Measurements from ENCODE around the gene TMPRSS13. TPM values are rescaled to one million over a fixed set of nuclear protein-coding genes. Genes with fewer than 3 reads are reported as not detected.

Gene TMPRSS13
- polyA plus RNA-seq, 2 of the 4 experiments (the other 2 are of a cell fraction) = not detected

DNA sequence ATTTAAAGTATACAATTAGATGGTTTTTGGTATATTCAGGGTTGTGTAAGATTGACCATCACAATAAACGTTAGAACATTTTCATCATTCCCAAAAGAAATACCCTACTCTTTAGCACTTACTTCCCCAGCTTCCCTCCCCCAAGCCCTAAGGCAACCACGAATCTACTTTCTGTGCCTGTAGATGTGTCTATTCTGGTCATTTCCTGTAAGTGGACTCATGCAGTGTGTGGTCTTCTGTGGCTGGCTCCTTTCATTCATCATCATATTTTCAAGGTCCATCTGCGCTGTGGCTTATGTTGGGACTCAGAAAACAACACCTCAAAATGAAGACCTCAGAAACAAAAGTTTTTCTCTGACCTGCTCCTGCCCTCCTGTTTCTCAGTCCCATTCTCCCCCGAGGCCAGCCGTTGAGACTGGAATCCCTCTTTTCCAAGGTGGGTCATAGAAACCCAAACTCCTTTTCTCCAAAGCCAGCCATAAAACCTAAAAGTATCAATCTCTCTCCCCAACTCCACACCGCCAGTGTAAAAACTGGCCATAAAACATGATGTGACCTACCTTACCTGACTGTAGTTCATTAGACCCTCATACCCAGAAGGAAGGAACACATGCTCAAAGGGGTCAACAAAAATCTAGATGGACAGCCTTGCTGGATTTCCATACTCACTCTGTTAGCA is 12.9 kb upstream of the TMPRSS13 start (continued):
- TF ChIP-seq, protein P1, sequence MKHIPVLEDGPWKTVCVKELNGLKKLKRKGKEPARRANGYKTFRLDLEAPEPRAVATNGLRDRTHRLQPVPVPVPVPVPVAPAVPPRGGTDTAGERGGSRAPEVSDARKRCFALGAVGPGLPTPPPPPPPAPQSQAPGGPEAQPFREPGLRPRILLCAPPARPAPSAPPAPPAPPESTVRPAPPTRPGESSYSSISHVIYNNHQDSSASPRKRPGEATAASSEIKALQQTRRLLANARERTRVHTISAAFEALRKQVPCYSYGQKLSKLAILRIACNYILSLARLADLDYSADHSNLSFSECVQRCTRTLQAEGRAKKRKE (CRISPR knock-in tag; IDR thresholded peaks at IDR 0.05; ENCODE audit: low read depth) = no peak

- no peaks in the 10 kb centered on the region for H3K4me1 ChIP-seq
- no peaks in the 10 kb centered on the region for H3K9me3 ChIP-seq
- 28% methylated on average over 2 of the region's 4 CpGs for WGBS (ENCODE audit: missing lambda C conversion rate)
- ChIA-PET CTCF (interaction anchor here (1.0 kb wide), 1 partner anchor 548 kb away, joined by 3 read pairs; no protein-coding TSS in a partner anchor), POLR2A (no interaction called here)
- H3K27ac ChIP-seq = no peak overlapping the region
- ATAC-seq (no peak), FAIRE-seq (no peak), DNase-seq (ENCODE audit: low read depth in 1 of 2, low spot score in 1 of 2) (no peak)
- TF ChIP-seq MAZ (IDR thresholded peaks at IDR 0.05; ENCODE audit: borderline replicate concordance, low read depth, low read length) = no peak
- TF ChIP-seq ZFP36 (IDR thresholded peaks at IDR 0.05; ENCODE audit: borderline replicate concordance, partially characterized antibody) = no peak
- TF ChIP-seq NR3C1 (IDR thresholded peaks at IDR 0.05) = no peak
- TF ChIP-seq MYC (IDR thresholded peaks at IDR 0.05; ENCODE audit: borderline replicate concordance, low read length) = no peak
- TF ChIP-seq TFCP2L1 (CRISPR knock-in tag; IDR thresholded peaks at IDR 0.05) = no peak
- TF ChIP-seq CTCF (IDR thresholded peaks at IDR 0.05) = no peak
- TF ChIP-seq NPAS2 (CRISPR knock-in tag; IDR thresholded peaks at IDR 0.05; ENCODE audit: borderline replicate concordance) = no peak
- no peak overlapping the region for H3K4me3 ChIP-seq
- H3K4me2 ChIP-seq = no peak overlapping the region
These were observed 12.0 kb upstream of the TMPRSS13 start for GRCh38 chr11:117941163-117941707.

GRCh38 chr11:117940736-117941135 is 11.5 kb upstream of the TMPRSS13 start:
- DNase-seq (ENCODE audit: low read depth in 1 of 2, low spot score in 1 of 2) = no peak
- ATAC-seq = no peak
- Histone ChIP-seq H3K4me2 (no peak overlapping the region), H3K4me3 (no peak overlapping the region), H3K4me1 (no peaks in the 10 kb centered on the region), H3K9me3 (no peaks in the 10 kb centered on the region), H3K27ac (no peak overlapping the region)
- ChIA-PET POLR2A (no interaction called here), CTCF (interaction anchor here (1.3 to 1.9 kb wide), 2 partner anchors 97 to 113 kb away, joined by 5 to 8 read pairs; no protein-coding TSS in a partner anchor)
- TF ChIP-seq RFX5 (IDR thresholded peaks at IDR 0.05) (no peak), HES2 (IDR thresholded peaks at IDR 0.05) (no peak), JUN (IDR thresholded peaks at IDR 0.05) (no peak), RCOR1 (IDR thresholded peaks at IDR 0.05; ENCODE audit: low read depth, low read length) (no peak), HDAC2 (IDR thresholded peaks at IDR 0.05) (no peak), ZC3H11A (IDR thresholded peaks at IDR 0.05) (no peak)
- WGBS (ENCODE audit: missing lambda C conversion rate) = 90% methylated on average over 8 of the region's 8 CpGs
- FAIRE-seq = no peak

DNA sequence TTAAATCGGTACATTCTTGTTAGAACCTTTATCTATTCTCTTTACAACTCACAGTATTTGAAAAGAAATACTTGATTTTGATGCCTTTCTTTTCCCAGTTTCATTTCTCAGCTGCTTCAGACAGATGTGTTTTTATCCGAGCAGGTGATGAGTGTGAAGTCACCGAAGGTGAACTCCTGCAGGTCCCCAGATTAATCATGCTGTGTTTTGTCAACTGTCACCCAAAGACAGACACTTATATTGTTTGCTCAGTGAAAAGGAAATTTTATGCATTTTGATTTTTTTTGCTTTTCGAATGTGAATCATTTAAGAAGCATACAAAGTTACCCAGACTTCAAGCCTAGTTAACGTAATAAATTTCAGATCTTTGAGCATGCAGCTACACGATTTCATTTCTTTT is 7.8 kb upstream of the TMPRSS13 start:
- CTCF ChIA-PET = interaction anchor here (1.4 to 7.0 kb wide), 2 partner anchors 10 to 65 kb away, joined by 3 to 34 read pairs; no protein-coding TSS in a partner anchor
- POLR2A ChIA-PET = no interaction called here
- TF ChIP-seq RFX5 (IDR thresholded peaks at IDR 0.05) (no peak), MAFK (IDR thresholded peaks at IDR 0.05; ENCODE audit: partially characterized antibody) (no peak), CBX8 (IDR thresholded peaks at IDR 0.05) (no peak), FOSL2 (IDR thresholded peaks at IDR 0.05) (no peak), FOSL2 (CRISPR knock-in tag; IDR thresholded peaks at IDR 0.05) (no peak), HDAC2 (IDR thresholded peaks at IDR 0.05) (no peak), SMC3 (IDR thresholded peaks at IDR 0.05) (no peak), ZNF302 (CRISPR knock-in tag; IDR thresholded peaks at IDR 0.05) (no peak), NFE2L2 (conservative IDR thresholded peaks at IDR 0.05; ENCODE audit: low read length) (no peak), HOXB13 (CRISPR knock-in tag; IDR thresholded peaks at IDR 0.05; ENCODE audit: low read depth) (no peak), CHD4 (IDR thresholded peaks at IDR 0.05; ENCODE audit: borderline replicate concordance) (no peak), SREBF2 (IDR thresholded peaks at IDR 0.05) (no peak), CHD2 (IDR thresholded peaks at IDR 0.05; ENCODE audit: low read length, partially characterized antibody) (no peak), EHMT2 (IDR thresholded peaks at IDR 0.05; ENCODE audit: low read depth) (no peak), NPAS2 (CRISPR knock-in tag; IDR thresholded peaks at IDR 0.05; ENCODE audit: borderline replicate concordance) (no peak), JUNB (IDR thresholded peaks at IDR 0.05) (no peak)
- TF ChIP-seq, protein P2, sequence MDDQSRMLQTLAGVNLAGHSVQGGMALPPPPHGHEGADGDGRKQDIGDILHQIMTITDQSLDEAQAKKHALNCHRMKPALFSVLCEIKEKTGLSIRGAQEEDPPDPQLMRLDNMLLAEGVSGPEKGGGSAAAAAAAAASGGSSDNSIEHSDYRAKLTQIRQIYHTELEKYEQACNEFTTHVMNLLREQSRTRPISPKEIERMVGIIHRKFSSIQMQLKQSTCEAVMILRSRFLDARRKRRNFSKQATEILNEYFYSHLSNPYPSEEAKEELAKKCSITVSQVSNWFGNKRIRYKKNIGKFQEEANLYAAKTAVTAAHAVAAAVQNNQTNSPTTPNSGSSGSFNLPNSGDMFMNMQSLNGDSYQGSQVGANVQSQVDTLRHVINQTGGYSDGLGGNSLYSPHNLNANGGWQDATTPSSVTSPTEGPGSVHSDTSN (IDR thresholded peaks at IDR 0.05) = no peak
- TF ChIP-seq, protein P3, sequence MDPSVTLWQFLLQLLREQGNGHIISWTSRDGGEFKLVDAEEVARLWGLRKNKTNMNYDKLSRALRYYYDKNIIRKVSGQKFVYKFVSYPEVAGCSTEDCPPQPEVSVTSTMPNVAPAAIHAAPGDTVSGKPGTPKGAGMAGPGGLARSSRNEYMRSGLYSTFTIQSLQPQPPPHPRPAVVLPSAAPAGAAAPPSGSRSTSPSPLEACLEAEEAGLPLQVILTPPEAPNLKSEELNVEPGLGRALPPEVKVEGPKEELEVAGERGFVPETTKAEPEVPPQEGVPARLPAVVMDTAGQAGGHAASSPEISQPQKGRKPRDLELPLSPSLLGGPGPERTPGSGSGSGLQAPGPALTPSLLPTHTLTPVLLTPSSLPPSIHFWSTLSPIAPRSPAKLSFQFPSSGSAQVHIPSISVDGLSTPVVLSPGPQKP (IDR thresholded peaks at IDR 0.05; ENCODE audit: low read depth, low read length) = no peak

More for the DNA sequence above, 7.8 kb upstream of the TMPRSS13 start:
- no peak for FAIRE-seq
- H3K9me3 ChIP-seq = no peaks in the 10 kb centered on the region
- 32% methylated on average over 6 of the region's 6 CpGs for WGBS (ENCODE audit: missing lambda C conversion rate)
- no peak for DNase-seq (ENCODE audit: low read depth in 1 of 2, low spot score in 1 of 2)
- H3K4me3 ChIP-seq = no peak overlapping the region
- no peaks in the 10 kb centered on the region for H3K4me1 ChIP-seq
- no peak for ATAC-seq
- H3K4me2 ChIP-seq = no peak overlapping the region
- no peak overlapping the region for H3K27ac ChIP-seq

Data from A549 (cell line).